K562 (cell line): ENCODE results near the gene C6orf89.

ENCODE experiments used
- ATF1 ChIP-seq, 2 experiments: fragments of 450-650 bp in 1 of 2; IDR thresholded peaks; 2 replicates each; pipeline ENCODE4 v1.6.1; 2016; ENCODE audit warnings: missing compliant biosample characterization in 1 of 2, missing genetic modification characterization in 1 of 2
- GATA2 ChIP-seq: sonication (generic); formaldehyde crosslinking; IDR thresholded peaks from 2 replicates; pipeline ENCODE4 v1.4.0; 2020; ENCODE audit warnings: mild to moderate bottlenecking, missing genetic modification reagents
- U2AF2 ChIP-seq: fragments of 200-400 bp; formaldehyde crosslinking; optimal IDR thresholded peaks from 2 replicates; pipeline ENCODE3; 2017; ENCODE audit warnings: low read depth, mild to moderate bottlenecking, low read length
- ZFP30 ChIP-seq: fragments of 250-450 bp; sonication (Bioruptor Pico); IDR thresholded peaks from 2 replicates; pipeline ENCODE4 v1.8.0; 2022; ENCODE audit warnings: moderate library complexity, mild to moderate bottlenecking, inconsistent platforms, borderline replicate concordance
- TF ChIP-seq, protein P1 (sequence below), 3 experiments: IDR thresholded peaks in 2 of 3; conservative IDR thresholded peaks in 1 of 3; 2 replicates each; pipeline ENCODE4 v1.5.1; 2011 to 2012; ENCODE audit warnings: low read length in 3 of 3, mild to moderate bottlenecking in 3 of 3, control low read depth in 2 of 3, improper control_type of control experiment in 1 of 3, inconsistent platforms in 1 of 3, low read depth in 1 of 3, mixed read lengths in 1 of 3, moderate library complexity in 1 of 3; ENCODE audit not compliant: insufficient read depth in 2 of 3
- TF ChIP-seq, protein P2 (sequence below): fragments of 200-800 bp; sonication (Bioruptor generic); IDR thresholded peaks from 2 replicates; pipeline ENCODE4 v1.6.1; 2017; ENCODE audit warnings: missing genetic modification characterization, missing compliant biosample characterization

DNA sequence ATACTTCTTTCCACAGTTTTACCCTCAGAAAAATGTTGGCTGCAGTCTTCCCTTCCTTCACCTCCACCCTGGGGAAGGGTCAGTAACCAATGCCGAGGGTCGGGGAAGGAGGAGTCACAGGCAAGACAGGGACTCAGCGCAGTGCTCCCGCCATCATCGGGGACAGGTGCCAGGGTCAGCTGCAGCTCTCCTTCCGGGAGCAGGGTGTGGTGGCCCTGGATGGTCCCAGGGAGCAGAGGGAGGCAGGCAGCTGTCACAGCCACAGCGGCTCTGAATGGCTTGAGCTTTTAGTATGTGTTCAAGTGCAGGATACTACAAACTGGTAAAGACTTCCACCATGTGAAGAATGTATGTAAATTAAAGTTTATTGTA is 42.8 kb downstream of the C6orf89 start:
- TF ChIP-seq U2AF2 (no peak), ZFP30 (CRISPR knock-in tag) (no peak), ATF1 (CRISPR knock-in tag; IDR thresholded peaks at IDR 0.05) (no peak), ATF1 (tag; IDR thresholded peaks at IDR 0.05) (no peak), GATA2 (CRISPR knock-in tag) (no peak)
- TF ChIP-seq, protein P1, sequence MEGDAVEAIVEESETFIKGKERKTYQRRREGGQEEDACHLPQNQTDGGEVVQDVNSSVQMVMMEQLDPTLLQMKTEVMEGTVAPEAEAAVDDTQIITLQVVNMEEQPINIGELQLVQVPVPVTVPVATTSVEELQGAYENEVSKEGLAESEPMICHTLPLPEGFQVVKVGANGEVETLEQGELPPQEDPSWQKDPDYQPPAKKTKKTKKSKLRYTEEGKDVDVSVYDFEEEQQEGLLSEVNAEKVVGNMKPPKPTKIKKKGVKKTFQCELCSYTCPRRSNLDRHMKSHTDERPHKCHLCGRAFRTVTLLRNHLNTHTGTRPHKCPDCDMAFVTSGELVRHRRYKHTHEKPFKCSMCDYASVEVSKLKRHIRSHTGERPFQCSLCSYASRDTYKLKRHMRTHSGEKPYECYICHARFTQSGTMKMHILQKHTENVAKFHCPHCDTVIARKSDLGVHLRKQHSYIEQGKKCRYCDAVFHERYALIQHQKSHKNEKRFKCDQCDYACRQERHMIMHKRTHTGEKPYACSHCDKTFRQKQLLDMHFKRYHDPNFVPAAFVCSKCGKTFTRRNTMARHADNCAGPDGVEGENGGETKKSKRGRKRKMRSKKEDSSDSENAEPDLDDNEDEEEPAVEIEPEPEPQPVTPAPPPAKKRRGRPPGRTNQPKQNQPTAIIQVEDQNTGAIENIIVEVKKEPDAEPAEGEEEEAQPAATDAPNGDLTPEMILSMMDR (IDR thresholded peaks at IDR 0.05 in 2 of 3, conservative IDR thresholded peaks at IDR 0.05 in 1 of 3; ENCODE audit: insufficient read depth in 2 of 3, low read depth in 1 of 3, low read length in 3 of 3) = no peak
- TF ChIP-seq, protein P2, sequence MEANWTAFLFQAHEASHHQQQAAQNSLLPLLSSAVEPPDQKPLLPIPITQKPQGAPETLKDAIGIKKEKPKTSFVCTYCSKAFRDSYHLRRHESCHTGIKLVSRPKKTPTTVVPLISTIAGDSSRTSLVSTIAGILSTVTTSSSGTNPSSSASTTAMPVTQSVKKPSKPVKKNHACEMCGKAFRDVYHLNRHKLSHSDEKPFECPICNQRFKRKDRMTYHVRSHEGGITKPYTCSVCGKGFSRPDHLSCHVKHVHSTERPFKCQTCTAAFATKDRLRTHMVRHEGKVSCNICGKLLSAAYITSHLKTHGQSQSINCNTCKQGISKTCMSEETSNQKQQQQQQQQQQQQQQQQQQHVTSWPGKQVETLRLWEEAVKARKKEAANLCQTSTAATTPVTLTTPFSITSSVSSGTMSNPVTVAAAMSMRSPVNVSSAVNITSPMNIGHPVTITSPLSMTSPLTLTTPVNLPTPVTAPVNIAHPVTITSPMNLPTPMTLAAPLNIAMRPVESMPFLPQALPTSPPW (CRISPR knock-in tag) = no peak
